Suprapubic skin (tissue), 4 donors: ENCODE results near the gene XPO6. TPM values are rescaled to one million over a fixed set of nuclear protein-coding genes. Genes with fewer than 3 reads are reported as not detected.
A peak's percentile ranks its signal among the peaks of the same experiment; 100 is the strongest.
"Not testable (repeated sequence)": the region's sequence is repeated elsewhere in the genome, so short reads cannot be mapped to it uniquely, and the experiment has no call there.

Experiments used
- DNase-seq, 2 donors: peaks; one replicate each; pipeline ENCODE4 v3.0.0-alpha.2; 2019; ENCODE audit warnings: low spot score in 2 of 2
- H3K27ac ChIP-seq: fragments of 200-600 bp; sonication (generic); one replicate; pipeline ENCODE4 v1.5.1; 2019
- H3K27me3 ChIP-seq: fragments of 200-600 bp; sonication (generic); one replicate; pipeline ENCODE4 v1.5.1; 2019
- H3K36me3 ChIP-seq: fragments of 200-600 bp; sonication (generic); one replicate; pipeline ENCODE4 v1.5.1; 2019
- H3K4me1 ChIP-seq: fragments of 200-600 bp; sonication (generic); one replicate; pipeline ENCODE4 v1.5.1; 2019
- H3K4me3 ChIP-seq: fragments of 200-600 bp; sonication (generic); one replicate; pipeline ENCODE4 v1.5.1; 2019; ENCODE audit warnings: mild to moderate bottlenecking
- H3K9me3 ChIP-seq: fragments of 200-600 bp; sonication (generic); one replicate; pipeline ENCODE4 v1.5.1; 2019
- CTCF ChIP-seq, 2 donors: fragments of 200-600 bp in 1 of 2; fragments of 450-650 bp in 1 of 2; sonication (generic) in 1 of 2; IDR thresholded peaks; one replicate each; pipeline ENCODE4 v1.5.1; 2016 to 2019; ENCODE audit warnings: antibody characterized with exemption in 2 of 2, mild to moderate bottlenecking in 1 of 2, moderate library complexity in 1 of 2
- EP300 ChIP-seq: sonication (generic); formaldehyde crosslinking; IDR thresholded peaks from one replicate; pipeline ENCODE4 v1.6.1; 2017; ENCODE audit warnings: antibody characterized with exemption
- POLR2A ChIP-seq, 2 donors: fragments of 450-650 bp; IDR thresholded peaks; one replicate each; pipeline ENCODE4 v1.6.1; 2017; ENCODE audit warnings: antibody characterized with exemption in 2 of 2, mild to moderate bottlenecking in 2 of 2, moderate library complexity in 2 of 2
- POLR2AphosphoS5 ChIP-seq, 3 donors: sonication (generic); formaldehyde crosslinking; IDR thresholded peaks; one replicate each; pipeline ENCODE4 v1.6.1; 2017; ENCODE audit warnings: antibody characterized with exemption in 3 of 3
- WGBS: methylation state at CpG from one replicate; pipeline ENCODE4 v1.1.5; 2018; 5-methylcytosine and 5-hydroxymethylcytosine counted together
- total RNA-seq, 4 donors: library from RNA; depleted of rRNA; stranded (reverse); fragments of >200 nt; gene quantifications; one replicate each; pipeline ENCODE4 v1.1.0, GENCODE V29; 2016

Gene XPO6
- total RNA-seq, 4 donors from 2014 or later = 78.6 to 161 (median 88.1) TPM

GRCh38 chr16:28258567-28258966, 46.8 kb upstream of the XPO6 start:
- peaks cover 41% of the 10 kb centered on the region for H3K27me3 ChIP-seq
- no peak overlapping the region for H3K27ac ChIP-seq
- H3K9me3 ChIP-seq = no peaks in the 10 kb centered on the region
- peak overlapping the region; percentile 24 for H3K4me3 ChIP-seq
- DNase-seq = no peak
- H3K4me1 ChIP-seq = peaks cover 9% of the 10 kb centered on the region
- WGBS = 0% methylated on average over 8 of the region's 18 CpGs
- no peaks in the 10 kb centered on the region for H3K36me3 ChIP-seq
- TF ChIP-seq POLR2A (IDR thresholded peaks at IDR 0.05) (no peak), POLR2AphosphoS5 (IDR thresholded peaks at IDR 0.05) (no peak), EP300 (no peak), CTCF (IDR thresholded peaks at IDR 0.05) (no peak)

- TF ChIP-seq EP300 (no peak), CTCF (IDR thresholded peaks at IDR 0.05) (no peak), POLR2AphosphoS5 (IDR thresholded peaks at IDR 0.05) (no peak), POLR2A (IDR thresholded peaks at IDR 0.05) (no peak)
- Histone ChIP-seq H3K9me3 (no peaks in the 10 kb centered on the region), H3K27ac (no peak overlapping the region), H3K4me1 (peaks cover 9% of the 10 kb centered on the region), H3K27me3 (peaks cover 39% of the 10 kb centered on the region), H3K36me3 (no peaks in the 10 kb centered on the region), H3K4me3 (no peak overlapping the region)
- 77% methylated on average over 4 of the region's 4 CpGs for WGBS
- no peak for DNase-seq
These were observed 45.5 kb upstream of the XPO6 start for GRCh38 chr16:28257256-28257655.

- H3K9me3 ChIP-seq = no peaks in the 10 kb centered on the region
- H3K36me3 ChIP-seq = no peaks in the 10 kb centered on the region
- H3K4me3 ChIP-seq = no peak overlapping the region
- no peak overlapping the region for H3K27ac ChIP-seq
- H3K4me1 ChIP-seq = peaks cover 9% of the 10 kb centered on the region
- TF ChIP-seq CTCF (IDR thresholded peaks at IDR 0.05) = no peak
- no peak for TF ChIP-seq POLR2AphosphoS5 (IDR thresholded peaks at IDR 0.05)
- no peak for TF ChIP-seq POLR2A (IDR thresholded peaks at IDR 0.05)
- TF ChIP-seq EP300 = no peak
- WGBS = 75% methylated on average over 12 of the region's 12 CpGs
- no peak for DNase-seq
- peaks cover 25% of the 10 kb centered on the region for H3K27me3 ChIP-seq
These were observed 44.1 kb upstream of the XPO6 start for GRCh38 chr16:28255838-28256237.

- TF ChIP-seq CTCF (IDR thresholded peaks at IDR 0.05) = no peak
- no peak for TF ChIP-seq EP300
- TF ChIP-seq POLR2AphosphoS5 (IDR thresholded peaks at IDR 0.05) = no peak
- no peak for TF ChIP-seq POLR2A (IDR thresholded peaks at IDR 0.05)
- peaks cover 17% of the 10 kb centered on the region for H3K27me3 ChIP-seq
- peaks cover 9% of the 10 kb centered on the region for H3K4me1 ChIP-seq
- DNase-seq = no peak
- H3K27ac ChIP-seq = no peak overlapping the region
- H3K36me3 ChIP-seq = no peaks in the 10 kb centered on the region
- 88% methylated on average over 6 of the region's 6 CpGs for WGBS
- H3K4me3 ChIP-seq = no peak overlapping the region
- H3K9me3 ChIP-seq = no peaks in the 10 kb centered on the region
These were observed 42.4 kb upstream of the XPO6 start for GRCh38 chr16:28254158-28254557.

GRCh38 chr16:28250999-28251398, 39.2 kb upstream of the XPO6 start:
- WGBS = 42% methylated on average over 3 of the region's 3 CpGs
- no peaks in the 10 kb centered on the region for H3K9me3 ChIP-seq
- H3K4me3 ChIP-seq = no peak overlapping the region
- no peak for TF ChIP-seq POLR2A (IDR thresholded peaks at IDR 0.05)
- no peak for TF ChIP-seq EP300
- TF ChIP-seq CTCF (IDR thresholded peaks at IDR 0.05) = no peak
- no peak for TF ChIP-seq POLR2AphosphoS5 (IDR thresholded peaks at IDR 0.05)
- H3K27me3 ChIP-seq = no peaks in the 10 kb centered on the region
- no peaks in the 10 kb centered on the region for H3K36me3 ChIP-seq
- no peak overlapping the region for H3K27ac ChIP-seq
- no peaks in the 10 kb centered on the region for H3K4me1 ChIP-seq
- DNase-seq = no peak

- H3K4me1 ChIP-seq, H3K4me3 ChIP-seq, DNase-seq, H3K36me3 ChIP-seq, H3K9me3 ChIP-seq, H3K27me3 ChIP-seq, H3K27ac ChIP-seq: not testable (repeated sequence)
- 85% methylated on average over 2 of the region's 2 CpGs for WGBS
These were observed 37.7 kb upstream of the XPO6 start for GRCh38 chr16:28249483-28249882.
